ENCODE measurements around the gene LPP. TPM values are rescaled to one million over a fixed set of nuclear protein-coding genes. Genes with fewer than 3 reads are reported as not detected.

LPP gene
- total and polyA plus RNA-seq, 2 of the 13 experiments (the other 11 are each of a cell fraction or from before 2014, with no cell fraction given) = 19.2 to 29.9 TPM

- TF ChIP-seq KLF11 (CRISPR knock-in tag; IDR thresholded peaks at IDR 0.05) = no peak
- TF ChIP-seq ZSCAN22 (CRISPR knock-in tag; IDR thresholded peaks at IDR 0.05) = no peak
- TF ChIP-seq ZIK1 (CRISPR knock-in tag; IDR thresholded peaks at IDR 0.05; ENCODE audit: borderline replicate concordance, low read depth) = no peak
- TF ChIP-seq IKZF1 (IDR thresholded peaks at IDR 0.05) = no peak
- no peak for TF ChIP-seq ZNF781 (CRISPR knock-in tag; IDR thresholded peaks at IDR 0.05; ENCODE audit: borderline replicate concordance, not compliant biosample characterization)
- peak; percentile 44; the same call in 1 of the 2 replicates for TF ChIP-seq NR2C2 (CRISPR knock-in tag; IDR thresholded peaks at IDR 0.05; ENCODE audit: borderline replicate concordance)
- TF ChIP-seq MED8 (CRISPR knock-in tag; IDR thresholded peaks at IDR 0.05; ENCODE audit: insufficient replicate concordance) = no peak
- no peak for TF ChIP-seq ZNF33A (CRISPR knock-in tag; IDR thresholded peaks at IDR 0.05; ENCODE audit: borderline replicate concordance)
- TF ChIP-seq ZNF713 (CRISPR knock-in tag; IDR thresholded peaks at IDR 0.05) = no peak
- no peak for TF ChIP-seq ZNF75D (CRISPR knock-in tag; IDR thresholded peaks at IDR 0.05; ENCODE audit: borderline replicate concordance)
- no peak for TF ChIP-seq SCMH1 (CRISPR knock-in tag; IDR thresholded peaks at IDR 0.05; ENCODE audit: borderline replicate concordance)
- TF ChIP-seq AHDC1 (CRISPR knock-in tag; IDR thresholded peaks at IDR 0.05; ENCODE audit: borderline replicate concordance) = peak; percentile 83; the same call in 1 of the 2 replicates
- no peak for TF ChIP-seq NR1H2 (CRISPR knock-in tag; IDR thresholded peaks at IDR 0.05; ENCODE audit: borderline replicate concordance, low read depth)
- TF ChIP-seq ZC3H13 (CRISPR knock-in tag; IDR thresholded peaks at IDR 0.05) = no peak
- no peak for TF ChIP-seq SP2 (CRISPR knock-in tag; IDR thresholded peaks at IDR 0.05)
- no peak for TF ChIP-seq ZNF292 (CRISPR knock-in tag; IDR thresholded peaks at IDR 0.05; ENCODE audit: borderline replicate concordance, low read depth)
- TF ChIP-seq, protein P1, sequence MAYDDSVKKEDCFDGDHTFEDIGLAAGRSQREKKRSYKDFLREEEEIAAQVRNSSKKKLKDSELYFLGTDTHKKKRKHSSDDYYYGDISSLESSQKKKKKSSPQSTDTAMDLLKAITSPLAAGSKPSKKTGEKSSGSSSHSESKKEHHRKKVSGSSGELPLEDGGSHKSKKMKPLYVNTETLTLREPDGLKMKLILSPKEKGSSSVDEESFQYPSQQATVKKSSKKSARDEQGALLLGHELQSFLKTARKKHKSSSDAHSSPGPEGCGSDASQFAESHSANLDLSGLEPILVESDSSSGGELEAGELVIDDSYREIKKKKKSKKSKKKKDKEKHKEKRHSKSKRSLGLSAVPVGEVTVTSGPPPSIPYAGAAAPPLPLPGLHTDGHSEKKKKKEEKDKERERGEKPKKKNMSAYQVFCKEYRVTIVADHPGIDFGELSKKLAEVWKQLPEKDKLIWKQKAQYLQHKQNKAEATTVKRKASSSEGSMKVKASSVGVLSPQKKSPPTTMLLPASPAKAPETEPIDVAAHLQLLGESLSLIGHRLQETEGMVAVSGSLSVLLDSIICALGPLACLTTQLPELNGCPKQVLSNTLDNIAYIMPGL (CRISPR knock-in tag; IDR thresholded peaks at IDR 0.05; ENCODE audit: borderline replicate concordance in 1 of 2, low read depth in 1 of 2) = no peak
- TF ChIP-seq NFKB2 (CRISPR knock-in tag; IDR thresholded peaks at IDR 0.05; ENCODE audit: borderline replicate concordance) = no peak
Measured at GRCh38 chr3:188518835-188519452, 365.0 kb downstream of the LPP start (continued).
